ENCODE results near the gene FREM1. TPM values are rescaled to one million over a fixed set of nuclear protein-coding genes. Genes with fewer than 3 reads are reported as not detected.

Gene FREM1
- total RNA-seq, 1 donor from 2014 or later, result 62.9 TPM

GRCh38 chr9:14766299-14766698 lies 143.9 kb downstream of the FREM1 start:
- DNase-seq (ENCODE audit: low spot score in 2 of 2, unreplicated experiment in 2 of 2), result no peak
- Mint-ChIP-seq H3K4me1 (peaks cover 14% of the 10 kb centered on the region), H3K27me3 (ENCODE audit: low read depth) (no peaks in the 10 kb centered on the region), H3K27ac (no peak overlapping the region), H3K36me3 (peaks cover 9% of the 10 kb centered on the region), H3K9me3 (peaks cover 5% of the 10 kb centered on the region), H3K4me3 (no peak overlapping the region)
- TF ChIP-seq, protein P1, sequence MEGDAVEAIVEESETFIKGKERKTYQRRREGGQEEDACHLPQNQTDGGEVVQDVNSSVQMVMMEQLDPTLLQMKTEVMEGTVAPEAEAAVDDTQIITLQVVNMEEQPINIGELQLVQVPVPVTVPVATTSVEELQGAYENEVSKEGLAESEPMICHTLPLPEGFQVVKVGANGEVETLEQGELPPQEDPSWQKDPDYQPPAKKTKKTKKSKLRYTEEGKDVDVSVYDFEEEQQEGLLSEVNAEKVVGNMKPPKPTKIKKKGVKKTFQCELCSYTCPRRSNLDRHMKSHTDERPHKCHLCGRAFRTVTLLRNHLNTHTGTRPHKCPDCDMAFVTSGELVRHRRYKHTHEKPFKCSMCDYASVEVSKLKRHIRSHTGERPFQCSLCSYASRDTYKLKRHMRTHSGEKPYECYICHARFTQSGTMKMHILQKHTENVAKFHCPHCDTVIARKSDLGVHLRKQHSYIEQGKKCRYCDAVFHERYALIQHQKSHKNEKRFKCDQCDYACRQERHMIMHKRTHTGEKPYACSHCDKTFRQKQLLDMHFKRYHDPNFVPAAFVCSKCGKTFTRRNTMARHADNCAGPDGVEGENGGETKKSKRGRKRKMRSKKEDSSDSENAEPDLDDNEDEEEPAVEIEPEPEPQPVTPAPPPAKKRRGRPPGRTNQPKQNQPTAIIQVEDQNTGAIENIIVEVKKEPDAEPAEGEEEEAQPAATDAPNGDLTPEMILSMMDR (IDR thresholded peaks at IDR 0.05; ENCODE audit: unreplicated experiment), result no peak

GRCh38 chr9:14761584-14761983 lies 148.6 kb downstream of the FREM1 start:
- no peak overlapping the region for H3K27ac Mint-ChIP-seq
- H3K4me3 Mint-ChIP-seq, result no peak overlapping the region
- TF ChIP-seq, protein P1 (IDR thresholded peaks at IDR 0.05; ENCODE audit: unreplicated experiment), result no peak
- H3K9me3 Mint-ChIP-seq, result peaks cover 5% of the 10 kb centered on the region
- H3K4me1 Mint-ChIP-seq, result peaks cover 21% of the 10 kb centered on the region
- peaks cover 7% of the 10 kb centered on the region for H3K36me3 Mint-ChIP-seq
- DNase-seq (ENCODE audit: low spot score in 2 of 2, unreplicated experiment in 2 of 2), result no peak
- no peaks in the 10 kb centered on the region for H3K27me3 Mint-ChIP-seq (ENCODE audit: low read depth)

DNA sequence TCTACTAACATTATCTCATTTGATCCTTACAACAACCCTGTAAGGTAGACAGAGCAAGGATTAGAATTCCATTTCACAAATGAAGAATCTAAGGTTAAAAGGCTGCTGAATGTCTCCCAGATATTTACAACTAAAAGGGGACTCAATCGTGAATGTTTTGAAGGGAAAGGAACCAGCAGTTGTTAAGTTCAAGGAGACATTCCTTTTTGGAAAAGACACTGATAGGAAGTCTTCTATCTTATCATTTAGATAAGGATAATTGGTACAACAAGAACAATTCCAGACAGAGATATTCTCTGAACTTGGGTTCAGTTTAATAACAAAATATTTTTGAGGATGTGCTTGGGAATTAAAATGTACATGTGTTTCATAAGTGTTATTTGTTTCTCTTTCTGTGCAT lies 150.2 kb downstream of the FREM1 start:
- no peaks in the 10 kb centered on the region for H3K27me3 Mint-ChIP-seq (ENCODE audit: low read depth)
- H3K9me3 Mint-ChIP-seq, result peaks cover 5% of the 10 kb centered on the region
- no peak for DNase-seq (ENCODE audit: low spot score in 2 of 2, unreplicated experiment in 2 of 2)

GRCh38 chr9:14756291-14756690 lies 153.9 kb downstream of the FREM1 start:
- Mint-ChIP-seq H3K27ac (peak overlapping the region; percentile 51), H3K4me1 (peaks cover 35% of the 10 kb centered on the region), H3K9me3 (no peaks in the 10 kb centered on the region), H3K27me3 (ENCODE audit: low read depth) (no peaks in the 10 kb centered on the region), H3K36me3 (peaks cover 10% of the 10 kb centered on the region), H3K4me3 (no peak overlapping the region)
- TF ChIP-seq, protein P1 (IDR thresholded peaks at IDR 0.05; ENCODE audit: unreplicated experiment), result no peak
- DNase-seq (ENCODE audit: low spot score in 2 of 2, unreplicated experiment in 2 of 2), result no peak

More for the DNA sequence above, 150.2 kb downstream of the FREM1 start:
- TF ChIP-seq, protein P1 (IDR thresholded peaks at IDR 0.05; ENCODE audit: unreplicated experiment), result no peak
- Mint-ChIP-seq H3K4me3 (no peak overlapping the region), H3K27ac (no peak overlapping the region), H3K4me1 (peaks cover 27% of the 10 kb centered on the region), H3K36me3 (peaks cover 11% of the 10 kb centered on the region)

- no peak for DNase-seq (ENCODE audit: low spot score in 2 of 2, unreplicated experiment in 2 of 2)
- no peak overlapping the region for H3K27ac Mint-ChIP-seq
- H3K27me3 Mint-ChIP-seq (ENCODE audit: low read depth), result no peaks in the 10 kb centered on the region
- H3K9me3 Mint-ChIP-seq, result no peaks in the 10 kb centered on the region
- TF ChIP-seq, protein P1 (IDR thresholded peaks at IDR 0.05; ENCODE audit: unreplicated experiment), result no peak
- H3K36me3 Mint-ChIP-seq, result peaks cover 21% of the 10 kb centered on the region
- H3K4me3 Mint-ChIP-seq, result no peak overlapping the region
- H3K4me1 Mint-ChIP-seq, result peaks cover 38% of the 10 kb centered on the region
Measured at GRCh38 chr9:14752871-14753270, 157.4 kb downstream of the FREM1 start.

DNA sequence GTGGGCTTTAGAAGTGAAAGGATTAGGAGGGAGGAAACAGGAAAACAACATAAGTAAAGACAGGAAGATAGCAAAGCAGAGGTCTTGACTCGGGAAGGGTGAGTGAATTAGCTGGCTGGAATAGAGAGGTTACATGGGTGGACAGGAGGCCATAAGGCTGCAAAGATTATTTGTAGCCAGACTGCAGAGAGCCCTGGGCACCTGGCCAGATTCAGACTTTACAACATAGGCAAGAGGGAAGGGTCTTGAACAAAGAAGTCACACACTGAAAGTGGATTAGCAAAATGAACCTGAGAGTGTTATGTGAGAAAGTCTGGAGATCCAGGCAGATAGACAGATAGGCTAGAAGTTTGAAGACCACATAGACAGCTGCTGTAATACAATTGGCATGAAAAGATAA lies 158.0 kb downstream of the FREM1 start:
- Mint-ChIP-seq H3K4me1 (peaks cover 38% of the 10 kb centered on the region), H3K27me3 (ENCODE audit: low read depth) (no peaks in the 10 kb centered on the region), H3K4me3 (no peak overlapping the region), H3K36me3 (peaks cover 26% of the 10 kb centered on the region), H3K27ac (peak overlapping the region; percentile 15), H3K9me3 (no peaks in the 10 kb centered on the region)
- TF ChIP-seq, protein P1 (IDR thresholded peaks at IDR 0.05; ENCODE audit: unreplicated experiment), result no peak
- no peak for DNase-seq (ENCODE audit: low spot score in 2 of 2, unreplicated experiment in 2 of 2)

All from mesothelial cell of epicardium (in vitro differentiated cells).